ENCODE results near the gene NR1I3. TPM values are rescaled to one million over a fixed set of nuclear protein-coding genes. Genes with fewer than 3 reads are reported as not detected.

NR1I3 gene
- polyA plus RNA-seq, 2 of the 4 experiments (the other 2 are of a cell fraction): not detected

GRCh38 chr1:161251579-161251978, 13.6 kb upstream of the NR1I3 start:
- CTCF ChIA-PET: interaction anchor here (1.6 kb wide), 1 partner anchor 21 kb away, joined by 6 read pairs; no protein-coding TSS in a partner anchor

GRCh38 chr1:161250829-161251228, 12.8 kb upstream of the NR1I3 start:
- no peak for TF ChIP-seq PHF8 (IDR thresholded peaks at IDR 0.05; ENCODE audit: borderline replicate concordance, low read depth)
- no peak for TF ChIP-seq HEYL (CRISPR knock-in tag; IDR thresholded peaks at IDR 0.05)
- TF ChIP-seq ELK1 (IDR thresholded peaks at IDR 0.05; ENCODE audit: low read depth, low read length): no peak
- no peak for TF ChIP-seq TP53 (CRISPR knock-in tag; IDR thresholded peaks at IDR 0.05)
- TF ChIP-seq SREBF2 (IDR thresholded peaks at IDR 0.05): no peak
- POLR2A ChIA-PET: no interaction called here

More at GRCh38 chr1:161251579-161251978, 13.6 kb upstream of the NR1I3 start:
- no peak overlapping the region for H3K4me2 ChIP-seq
- ATAC-seq (no peak), DNase-seq (ENCODE audit: low read depth in 1 of 2, low spot score in 1 of 2) (no peak), FAIRE-seq (no peak)
- H3K27ac ChIP-seq: no peak overlapping the region
- H3K4me1 ChIP-seq: no peaks in the 10 kb centered on the region
- peaks cover under 1% of the 10 kb centered on the region; the same call in 1 of the 3 replicates for H3K9me3 ChIP-seq
- 83% methylated on average over 8 of the region's 8 CpGs for WGBS (ENCODE audit: missing lambda C conversion rate)
- POLR2A ChIA-PET: no interaction called here
- no peak overlapping the region for H3K4me3 ChIP-seq
- no peak for TF ChIP-seq KDM5A (IDR thresholded peaks at IDR 0.05)
- no peak for TF ChIP-seq EHMT2 (IDR thresholded peaks at IDR 0.05; ENCODE audit: low read depth)
- TF ChIP-seq PBX3 (IDR thresholded peaks at IDR 0.05): no peak
- TF ChIP-seq GATA3 (IDR thresholded peaks at IDR 0.05; ENCODE audit: borderline replicate concordance): no peak
- no peak for TF ChIP-seq KDM1A (IDR thresholded peaks at IDR 0.05; ENCODE audit: low read depth)
- TF ChIP-seq ZSCAN20 (CRISPR knock-in tag; IDR thresholded peaks at IDR 0.05): no peak
- no peak for TF ChIP-seq TFCP2L1 (CRISPR knock-in tag; IDR thresholded peaks at IDR 0.05)
- no peak for TF ChIP-seq CTCF (IDR thresholded peaks at IDR 0.05)
- TF ChIP-seq SREBF2 (IDR thresholded peaks at IDR 0.05): no peak
- TF ChIP-seq ELK1 (IDR thresholded peaks at IDR 0.05; ENCODE audit: low read depth, low read length): no peak
- TF ChIP-seq CBX2 (IDR thresholded peaks at IDR 0.05; ENCODE audit: borderline replicate concordance, low read depth): no peak
- TF ChIP-seq, protein P1, sequence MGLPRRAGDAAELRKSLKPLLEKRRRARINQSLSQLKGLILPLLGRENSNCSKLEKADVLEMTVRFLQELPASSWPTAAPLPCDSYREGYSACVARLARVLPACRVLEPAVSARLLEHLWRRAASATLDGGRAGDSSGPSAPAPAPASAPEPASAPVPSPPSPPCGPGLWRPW (IDR thresholded peaks at IDR 0.05): no peak
- TF ChIP-seq NFE2L2 (conservative IDR thresholded peaks at IDR 0.05; ENCODE audit: low read length): no peak
- TF ChIP-seq, protein P2, sequence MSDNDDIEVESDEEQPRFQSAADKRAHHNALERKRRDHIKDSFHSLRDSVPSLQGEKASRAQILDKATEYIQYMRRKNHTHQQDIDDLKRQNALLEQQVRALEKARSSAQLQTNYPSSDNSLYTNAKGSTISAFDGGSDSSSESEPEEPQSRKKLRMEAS (IDR thresholded peaks at IDR 0.05): no peak
- no peak for TF ChIP-seq SMC3 (IDR thresholded peaks at IDR 0.05)
- TF ChIP-seq, protein P3, sequence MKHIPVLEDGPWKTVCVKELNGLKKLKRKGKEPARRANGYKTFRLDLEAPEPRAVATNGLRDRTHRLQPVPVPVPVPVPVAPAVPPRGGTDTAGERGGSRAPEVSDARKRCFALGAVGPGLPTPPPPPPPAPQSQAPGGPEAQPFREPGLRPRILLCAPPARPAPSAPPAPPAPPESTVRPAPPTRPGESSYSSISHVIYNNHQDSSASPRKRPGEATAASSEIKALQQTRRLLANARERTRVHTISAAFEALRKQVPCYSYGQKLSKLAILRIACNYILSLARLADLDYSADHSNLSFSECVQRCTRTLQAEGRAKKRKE (CRISPR knock-in tag; IDR thresholded peaks at IDR 0.05; ENCODE audit: low read depth): no peak

More at GRCh38 chr1:161250829-161251228, 12.8 kb upstream of the NR1I3 start:
- no peak for FAIRE-seq
- no peak overlapping the region for H3K27ac ChIP-seq
- H3K4me3 ChIP-seq: no peak overlapping the region
- ATAC-seq: no peak
- H3K9me3 ChIP-seq: no peaks in the 10 kb centered on the region; the same call in 2 of the 3 replicates
- H3K4me1 ChIP-seq: no peaks in the 10 kb centered on the region
- H3K4me2 ChIP-seq: no peak overlapping the region
- 65% methylated on average over 7 of the region's 7 CpGs for WGBS (ENCODE audit: missing lambda C conversion rate)
- CTCF ChIA-PET: interaction anchor here (1.4 to 4.1 kb wide), 3 partner anchors 23 to 131 kb away, joined by 3 to 24 read pairs (median 5); partner anchors contain the start of gene TOMM40L
- no peak for DNase-seq (ENCODE audit: low read depth in 1 of 2, low spot score in 1 of 2)
